Omental fat pad (tissue), 4 donors: Measurements from ENCODE around the gene PAGE3. TPM values are rescaled to one million over a fixed set of nuclear protein-coding genes. Genes with fewer than 3 reads are reported as not detected.

Source experiments
- ATAC-seq: fragments of 150-250 bp; one replicate; pipeline ENCODE4 v1.9.1; 2016; ENCODE audit warnings: mild to moderate bottlenecking, moderate library complexity; ENCODE audit not compliant: low FRiP score
- DNase-seq: peaks from one replicate; pipeline ENCODE4 v3.0.0-alpha.2; 2019; ENCODE audit warnings: low spot score
- total RNA-seq, 4 donors: library from RNA; depleted of rRNA; stranded (reverse); fragments of >200 nt; gene quantifications; one replicate each; pipeline ENCODE4 v1.1.0, GENCODE V29; 2016
- TF ChIP-seq, protein P1 (sequence below), 3 donors: fragments of 450-650 bp; IDR thresholded peaks; one replicate each; pipeline ENCODE4 v1.5.1; 2016 to 2017; ENCODE audit warnings: antibody characterized with exemption in 3 of 3, mild to moderate bottlenecking in 3 of 3, moderate library complexity in 2 of 3

Gene PAGE3, protein sequence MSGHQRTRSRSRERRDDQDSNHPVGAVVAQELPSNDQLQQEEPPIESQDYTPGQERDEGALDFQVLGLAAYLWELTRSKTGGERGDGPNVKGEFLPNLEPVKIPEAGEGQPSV
- total RNA-seq, result not detected

DNA sequence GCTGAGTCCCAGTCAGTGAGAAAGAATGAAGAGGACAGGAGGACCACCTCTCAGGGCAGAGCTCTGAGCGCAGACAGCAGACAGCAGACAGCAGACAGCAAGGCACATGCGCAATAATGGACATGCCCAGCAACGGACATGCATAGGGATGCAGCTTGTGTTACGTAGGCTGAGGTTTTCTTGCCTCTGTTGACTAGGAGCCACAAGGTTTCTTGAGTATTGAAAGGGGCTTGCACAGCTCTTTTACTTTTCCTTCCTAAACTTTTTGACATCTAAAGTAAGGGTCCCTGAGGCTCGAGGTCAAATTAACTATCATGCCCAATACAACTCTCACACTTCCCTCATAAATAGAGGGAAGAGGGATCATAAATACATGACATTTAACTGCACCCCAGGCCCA, at the start of gene PAGE3:
PAGE3 (minus strand) TSS at position 101 of the 400 bp plus-strand sequence. CDS start 1,013 bp downstream, outside the sequence.
- no peak for ATAC-seq
- TF ChIP-seq, protein P1, sequence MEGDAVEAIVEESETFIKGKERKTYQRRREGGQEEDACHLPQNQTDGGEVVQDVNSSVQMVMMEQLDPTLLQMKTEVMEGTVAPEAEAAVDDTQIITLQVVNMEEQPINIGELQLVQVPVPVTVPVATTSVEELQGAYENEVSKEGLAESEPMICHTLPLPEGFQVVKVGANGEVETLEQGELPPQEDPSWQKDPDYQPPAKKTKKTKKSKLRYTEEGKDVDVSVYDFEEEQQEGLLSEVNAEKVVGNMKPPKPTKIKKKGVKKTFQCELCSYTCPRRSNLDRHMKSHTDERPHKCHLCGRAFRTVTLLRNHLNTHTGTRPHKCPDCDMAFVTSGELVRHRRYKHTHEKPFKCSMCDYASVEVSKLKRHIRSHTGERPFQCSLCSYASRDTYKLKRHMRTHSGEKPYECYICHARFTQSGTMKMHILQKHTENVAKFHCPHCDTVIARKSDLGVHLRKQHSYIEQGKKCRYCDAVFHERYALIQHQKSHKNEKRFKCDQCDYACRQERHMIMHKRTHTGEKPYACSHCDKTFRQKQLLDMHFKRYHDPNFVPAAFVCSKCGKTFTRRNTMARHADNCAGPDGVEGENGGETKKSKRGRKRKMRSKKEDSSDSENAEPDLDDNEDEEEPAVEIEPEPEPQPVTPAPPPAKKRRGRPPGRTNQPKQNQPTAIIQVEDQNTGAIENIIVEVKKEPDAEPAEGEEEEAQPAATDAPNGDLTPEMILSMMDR (IDR thresholded peaks at IDR 0.05), result no peak

DNA sequence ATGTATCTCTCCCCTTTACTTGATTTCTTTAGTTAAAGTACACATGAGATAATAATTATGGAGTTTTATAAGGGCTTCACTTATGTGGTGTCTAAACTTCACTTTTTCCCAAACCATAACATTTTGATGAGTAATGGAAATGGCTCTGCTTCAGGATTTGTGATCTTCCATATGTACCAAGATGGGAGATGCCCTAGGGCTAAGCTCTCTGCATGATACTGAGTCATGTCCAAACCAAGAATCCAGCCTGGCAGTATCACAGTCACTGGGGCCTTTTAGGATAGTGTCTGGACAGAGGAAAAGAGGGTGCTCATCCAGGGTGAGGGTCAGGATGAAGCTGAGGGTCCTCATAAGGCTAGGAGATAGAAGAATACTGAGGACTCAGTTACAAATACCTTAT, 47.9 kb upstream of the PAGE3 start:
- DNase-seq, result no peak
- TF ChIP-seq, protein P1 (IDR thresholded peaks at IDR 0.05), result no peak
- ATAC-seq, result no peak

More for the DNA sequence above, at the start of gene PAGE3:
- DNase-seq, result no peak

DNA sequence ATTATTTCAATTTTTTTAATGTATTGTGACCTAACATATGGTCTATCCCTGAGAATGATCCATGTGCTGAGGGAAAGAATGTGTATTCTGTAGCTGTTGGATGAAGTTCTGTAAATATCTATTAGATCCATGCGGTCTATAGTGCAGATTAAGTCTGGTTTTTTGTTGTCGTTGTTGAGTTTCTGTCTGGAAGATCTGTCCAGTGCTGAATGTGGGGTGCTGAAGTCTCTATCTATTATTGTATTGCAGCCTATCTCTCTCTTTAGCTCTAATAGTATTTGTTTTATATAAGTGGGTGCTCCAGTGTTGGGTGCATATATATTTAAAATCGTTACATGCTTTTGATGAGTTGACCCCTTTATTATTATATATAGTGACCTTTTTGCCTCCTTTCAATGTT, 26.2 kb upstream of the PAGE3 start:
- DNase-seq, result no peak
- TF ChIP-seq, protein P1 (IDR thresholded peaks at IDR 0.05), result no peak
- no peak for ATAC-seq

DNA sequence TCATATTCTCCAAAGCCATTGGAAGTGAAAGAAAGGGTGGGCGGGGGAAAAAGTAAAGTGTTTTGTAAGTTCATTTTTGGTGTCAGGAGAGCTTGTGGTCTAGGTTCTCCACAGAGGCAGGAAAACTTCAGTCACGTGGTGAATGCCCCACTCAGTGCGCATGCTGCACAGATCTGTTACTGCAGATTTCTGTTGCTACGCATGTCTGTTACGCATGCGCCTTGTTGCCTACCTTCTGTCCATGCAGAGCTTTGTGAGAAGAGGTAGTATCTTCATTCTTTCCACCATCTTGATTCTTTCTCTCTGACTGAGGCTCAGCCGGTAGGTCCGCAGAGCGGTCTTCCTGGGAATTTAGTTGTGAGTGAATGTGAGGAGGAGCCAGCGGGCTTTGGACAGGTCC, 15.1 kb upstream of the PAGE3 start:
- TF ChIP-seq, protein P1 (IDR thresholded peaks at IDR 0.05), result no peak

DNA sequence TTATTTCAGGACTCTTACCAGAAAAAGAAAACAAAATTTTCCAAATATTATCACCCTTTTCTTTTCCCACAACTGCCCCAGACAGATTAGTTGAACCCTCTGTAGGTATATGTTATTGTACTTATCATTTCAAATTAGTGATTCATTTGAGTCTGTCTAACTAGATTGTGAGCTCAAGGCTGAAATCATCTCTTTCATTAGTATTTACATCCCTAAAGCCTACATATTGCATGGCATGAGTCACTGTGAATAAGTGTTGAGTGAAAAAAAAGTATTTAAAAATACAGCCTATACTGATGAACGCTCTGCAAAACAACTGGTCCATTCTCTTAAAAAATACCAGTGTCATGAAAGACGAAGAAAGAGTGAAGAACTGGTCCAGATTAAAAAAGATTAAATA, 3.9 kb downstream of the PAGE3 start:
- TF ChIP-seq, protein P1 (IDR thresholded peaks at IDR 0.05), result no peak
- DNase-seq (no peak), ATAC-seq (no peak)

More for the DNA sequence above, 15.1 kb upstream of the PAGE3 start:
- ATAC-seq (no peak), DNase-seq (no peak)

DNA sequence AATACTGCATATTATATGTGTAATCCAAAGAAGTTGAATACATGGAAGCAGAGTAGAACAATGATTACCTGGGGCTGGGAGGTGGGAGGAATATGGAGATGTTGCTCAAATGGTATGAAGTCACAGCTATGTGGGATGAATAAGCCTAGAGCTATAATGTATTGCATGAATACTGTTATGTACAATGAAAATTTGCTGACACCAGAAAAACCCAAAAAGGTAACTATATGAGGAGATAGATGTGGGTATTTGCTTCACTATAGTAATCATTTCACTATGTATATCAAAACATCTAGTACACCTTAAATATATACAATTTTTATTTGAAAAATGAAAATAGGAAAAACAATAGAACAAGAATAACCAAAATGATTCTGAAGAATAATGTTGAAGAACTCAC, 11.2 kb downstream of the PAGE3 start:
- TF ChIP-seq, protein P1 (IDR thresholded peaks at IDR 0.05), result no peak
- no peak for ATAC-seq
- no peak for DNase-seq

DNA sequence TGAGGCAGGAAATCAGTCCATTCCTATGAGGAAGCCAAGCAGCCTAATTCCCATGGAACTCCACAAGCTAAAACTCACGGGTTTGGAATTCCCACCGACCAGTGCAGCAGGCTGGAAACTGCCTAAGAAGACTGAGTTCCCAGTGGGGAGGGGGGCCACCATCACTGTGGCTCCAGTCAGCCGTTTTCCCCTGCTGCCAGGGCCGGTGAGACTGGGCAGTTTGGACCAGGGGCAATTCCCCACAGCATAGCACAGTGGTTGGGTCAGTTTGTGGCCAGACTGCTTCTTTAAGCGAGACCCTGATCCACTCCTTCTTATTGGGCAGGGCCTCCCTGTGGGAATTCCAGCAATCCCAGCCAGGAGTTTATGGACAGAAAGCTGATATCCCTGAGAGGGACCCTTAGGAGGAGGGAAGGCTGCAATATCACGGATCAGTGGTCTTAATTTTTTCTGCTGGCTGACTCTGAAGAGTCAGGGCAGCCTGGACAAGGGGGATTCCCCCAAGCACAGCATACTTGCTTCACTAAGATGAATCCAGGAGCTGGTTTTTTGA, 23.9 kb downstream of the PAGE3 start:
- TF ChIP-seq, protein P1 (IDR thresholded peaks at IDR 0.05), result no peak
- ATAC-seq (no peak), DNase-seq (no peak)
